ENCODE results near the gene GPR158. TPM values are rescaled to one million over a fixed set of nuclear protein-coding genes. Genes with fewer than 3 reads are reported as not detected.
A peak's percentile ranks its signal among the peaks of the same experiment; 100 is the strongest.
"Not testable (repeated sequence)": the region's sequence is repeated elsewhere in the genome, so short reads cannot be mapped to it uniquely, and the experiment has no call there.

The GPR158 gene
- total RNA-seq, 1 experiment from 2014 or later: not detected

DNA sequence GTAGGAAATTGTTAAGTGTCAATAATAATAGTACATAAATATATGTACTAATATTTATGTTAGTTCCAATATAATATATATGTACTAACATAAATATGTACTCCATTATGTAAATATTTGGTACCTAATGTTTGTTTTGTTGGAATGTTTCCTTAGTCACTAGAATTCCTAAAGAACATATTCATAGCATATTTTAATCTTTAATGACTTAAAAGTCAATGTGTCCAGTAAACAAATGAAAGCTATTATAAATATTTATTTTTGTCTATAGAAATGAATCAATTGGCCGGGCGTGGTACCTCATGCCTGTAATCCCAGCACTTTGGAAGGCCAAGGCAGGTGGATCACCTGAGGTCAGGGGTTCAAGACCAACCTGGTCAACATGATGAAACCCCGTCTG is 153.6 kb downstream of the GPR158 start:
- H3K4me2 ChIP-seq (ENCODE audit: low read length): no peak overlapping the region
- H3K27ac ChIP-seq (ENCODE audit: low read length): no peak overlapping the region
- no peaks in the 10 kb centered on the region for H3K27me3 ChIP-seq (ENCODE audit: low read length)
- H3K79me2 ChIP-seq (ENCODE audit: low read length): no peaks in the 10 kb centered on the region
- TF ChIP-seq, protein P1, sequence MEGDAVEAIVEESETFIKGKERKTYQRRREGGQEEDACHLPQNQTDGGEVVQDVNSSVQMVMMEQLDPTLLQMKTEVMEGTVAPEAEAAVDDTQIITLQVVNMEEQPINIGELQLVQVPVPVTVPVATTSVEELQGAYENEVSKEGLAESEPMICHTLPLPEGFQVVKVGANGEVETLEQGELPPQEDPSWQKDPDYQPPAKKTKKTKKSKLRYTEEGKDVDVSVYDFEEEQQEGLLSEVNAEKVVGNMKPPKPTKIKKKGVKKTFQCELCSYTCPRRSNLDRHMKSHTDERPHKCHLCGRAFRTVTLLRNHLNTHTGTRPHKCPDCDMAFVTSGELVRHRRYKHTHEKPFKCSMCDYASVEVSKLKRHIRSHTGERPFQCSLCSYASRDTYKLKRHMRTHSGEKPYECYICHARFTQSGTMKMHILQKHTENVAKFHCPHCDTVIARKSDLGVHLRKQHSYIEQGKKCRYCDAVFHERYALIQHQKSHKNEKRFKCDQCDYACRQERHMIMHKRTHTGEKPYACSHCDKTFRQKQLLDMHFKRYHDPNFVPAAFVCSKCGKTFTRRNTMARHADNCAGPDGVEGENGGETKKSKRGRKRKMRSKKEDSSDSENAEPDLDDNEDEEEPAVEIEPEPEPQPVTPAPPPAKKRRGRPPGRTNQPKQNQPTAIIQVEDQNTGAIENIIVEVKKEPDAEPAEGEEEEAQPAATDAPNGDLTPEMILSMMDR (conservative IDR thresholded peaks at IDR 0.05; ENCODE audit: low read depth, low read length): no peak
- TF ChIP-seq EZH2phosphoT487 (IDR thresholded peaks at IDR 0.05; ENCODE audit: borderline replicate concordance, low read length) (no peak), EZH2 (IDR thresholded peaks at IDR 0.05; ENCODE audit: low read length, unreplicated experiment) (no peak)
- H3K9ac ChIP-seq (ENCODE audit: low read length): no peak overlapping the region
- H3K9me2 ChIP-seq (replicated peaks; ENCODE audit: low read length): no peaks in the 10 kb centered on the region
- no peaks in the 10 kb centered on the region for H3F3A ChIP-seq (ENCODE audit: low read length, unreplicated experiment)
- ChIA-PET POLR2A (ENCODE audit: unreplicated experiment) (no interaction called here), CTCF (no interaction called here)
- no peak overlapping the region for H2AFZ ChIP-seq (ENCODE audit: low read length)
- H3K36me3 ChIP-seq (ENCODE audit: low read depth, low read length): no peaks in the 10 kb centered on the region
- no TSS peak for BruUV-seq (replicated peaks)
- H3K4me1 ChIP-seq (ENCODE audit: insufficient read depth, low read length): no peaks in the 10 kb centered on the region
- no peaks in the 10 kb centered on the region for H4K20me1 ChIP-seq (ENCODE audit: low read length)
- H3K4me3 ChIP-seq (ENCODE audit: low read length): no peak overlapping the region
- H3K9me3 ChIP-seq (ENCODE audit: low read length): no peaks in the 10 kb centered on the region
- intact Hi-C loops (cut with micrococcal nuclease): no loop called here
- no peak for ATAC-seq
- DNase-seq: peak; percentile 9

DNA sequence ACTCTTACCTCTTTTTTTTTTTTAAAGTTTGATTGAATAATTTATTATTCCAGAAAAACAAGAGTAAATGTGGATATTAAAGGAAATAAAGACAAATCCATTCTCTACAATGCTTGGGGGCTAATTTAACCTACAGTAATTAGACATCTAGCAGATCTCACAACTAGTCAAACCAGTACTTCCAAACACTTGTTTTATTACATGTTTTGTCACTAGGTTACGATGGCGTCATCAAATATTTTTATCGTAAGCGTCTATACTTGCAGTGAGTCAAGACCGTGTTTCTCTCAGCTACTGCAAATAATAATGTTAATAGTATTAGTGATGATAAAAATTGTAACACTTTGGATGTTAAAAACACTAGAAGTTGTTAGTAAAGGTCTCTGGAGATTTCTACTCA is 154.8 kb downstream of the GPR158 start:
- CTCF ChIA-PET; H2AFZ ChIP-seq (ENCODE audit: low read length); H3K27me3 ChIP-seq (ENCODE audit: low read length); DNase-seq; H3K4me3 ChIP-seq (ENCODE audit: low read length); H3K27ac ChIP-seq (ENCODE audit: low read length); POLR2A ChIA-PET (ENCODE audit: unreplicated experiment); H3K4me2 ChIP-seq (ENCODE audit: low read length); BruUV-seq (replicated peaks); H4K20me1 ChIP-seq (ENCODE audit: low read length); H3K36me3 ChIP-seq (ENCODE audit: low read depth, low read length); H3F3A ChIP-seq (ENCODE audit: low read length, unreplicated experiment); intact Hi-C loops (cut with micrococcal nuclease); H3K9ac ChIP-seq (ENCODE audit: low read length); H3K9me2 ChIP-seq (replicated peaks; ENCODE audit: low read length); ATAC-seq; H3K9me3 ChIP-seq (ENCODE audit: low read length); H3K4me1 ChIP-seq (ENCODE audit: insufficient read depth, low read length); H3K79me2 ChIP-seq (ENCODE audit: low read length): not testable (repeated sequence)

DNA sequence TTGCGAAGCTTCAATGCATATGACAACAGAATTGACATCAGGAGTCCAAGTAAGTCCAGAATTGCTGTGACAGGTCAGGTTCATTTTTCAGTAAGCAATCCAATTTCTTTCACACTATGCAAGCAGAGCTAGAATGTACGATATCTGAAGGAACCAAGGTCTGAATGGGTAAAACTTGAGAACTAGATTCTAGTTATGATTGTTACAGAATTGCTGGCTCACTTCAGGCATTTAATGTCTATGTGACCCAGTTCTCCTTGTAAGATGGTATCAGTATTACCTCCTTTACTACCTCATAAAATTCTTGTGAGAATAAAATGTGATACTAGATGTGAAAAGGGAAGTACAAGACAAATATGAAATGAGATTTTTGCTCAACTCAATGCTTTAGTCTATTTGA is 159.6 kb downstream of the GPR158 start:
- ChIA-PET CTCF (no interaction called here), POLR2A (ENCODE audit: unreplicated experiment) (no interaction called here)
- H3K4me2 ChIP-seq (ENCODE audit: low read length): no peak overlapping the region
- no TSS peak for BruUV-seq (replicated peaks)
- no peaks in the 10 kb centered on the region for H3K4me1 ChIP-seq (ENCODE audit: insufficient read depth, low read length)
- intact Hi-C loops (cut with micrococcal nuclease): no loop called here
- H3K79me2 ChIP-seq (ENCODE audit: low read length): no peaks in the 10 kb centered on the region
- H3F3A ChIP-seq (ENCODE audit: low read length, unreplicated experiment): no peaks in the 10 kb centered on the region
- no peak overlapping the region for H3K4me3 ChIP-seq (ENCODE audit: low read length)
- no peaks in the 10 kb centered on the region for H3K9me3 ChIP-seq (ENCODE audit: low read length)
- no peak overlapping the region for H3K27ac ChIP-seq (ENCODE audit: low read length)
- H2AFZ ChIP-seq (ENCODE audit: low read length): no peak overlapping the region
- no peaks in the 10 kb centered on the region for H4K20me1 ChIP-seq (ENCODE audit: low read length)
- H3K27me3 ChIP-seq (ENCODE audit: low read length): no peaks in the 10 kb centered on the region
- H3K9me2 ChIP-seq (replicated peaks; ENCODE audit: low read length): no peaks in the 10 kb centered on the region
- TF ChIP-seq EZH2phosphoT487 (IDR thresholded peaks at IDR 0.05; ENCODE audit: borderline replicate concordance, low read length) (no peak), EZH2 (IDR thresholded peaks at IDR 0.05; ENCODE audit: low read length, unreplicated experiment) (no peak)
- ATAC-seq (no peak), DNase-seq (no peak)
- H3K36me3 ChIP-seq (ENCODE audit: low read depth, low read length): no peaks in the 10 kb centered on the region
- H3K9ac ChIP-seq (ENCODE audit: low read length): no peak overlapping the region

DNA sequence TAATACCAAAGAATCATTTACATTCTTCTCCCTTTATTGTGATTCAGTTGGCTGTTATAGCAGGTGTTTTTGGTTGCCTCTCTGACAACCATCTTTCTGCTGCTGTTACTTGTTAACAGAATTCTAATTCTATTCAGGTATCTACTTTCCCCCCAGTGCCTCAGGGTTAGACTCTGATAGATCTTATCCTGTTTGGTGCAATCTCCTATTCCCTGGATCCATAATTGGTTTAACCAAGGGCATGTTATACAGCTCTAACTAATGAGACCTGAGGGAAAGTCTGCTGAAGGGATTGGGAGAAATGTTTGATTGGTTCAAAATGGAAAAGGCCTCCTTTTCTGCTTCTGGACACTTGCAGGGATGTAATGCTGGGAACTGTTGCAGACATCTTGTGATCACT is 161.5 kb downstream of the GPR158 start:
- CTCF ChIA-PET: no interaction called here
- TF ChIP-seq, protein P1 (conservative IDR thresholded peaks at IDR 0.05; ENCODE audit: low read depth, low read length): no peak
- TF ChIP-seq EZH2 (IDR thresholded peaks at IDR 0.05; ENCODE audit: low read length, unreplicated experiment): no peak
- TF ChIP-seq EZH2phosphoT487 (IDR thresholded peaks at IDR 0.05; ENCODE audit: borderline replicate concordance, low read length): no peak

More for the DNA sequence above, 161.5 kb downstream of the GPR158 start:
- Histone ChIP-seq H3K4me3 (ENCODE audit: low read length) (no peak overlapping the region), H2AFZ (ENCODE audit: low read length) (no peak overlapping the region), H4K20me1 (ENCODE audit: low read length) (no peaks in the 10 kb centered on the region), H3K9me2 (replicated peaks; ENCODE audit: low read length) (no peaks in the 10 kb centered on the region), H3K9ac (ENCODE audit: low read length) (no peak overlapping the region), H3K79me2 (ENCODE audit: low read length) (no peaks in the 10 kb centered on the region), H3K9me3 (ENCODE audit: low read length) (no peaks in the 10 kb centered on the region), H3F3A (ENCODE audit: low read length, unreplicated experiment) (no peaks in the 10 kb centered on the region), H3K4me1 (ENCODE audit: insufficient read depth, low read length) (no peaks in the 10 kb centered on the region), H3K36me3 (ENCODE audit: low read depth, low read length) (no peaks in the 10 kb centered on the region), H3K27ac (ENCODE audit: low read length) (no peak overlapping the region), H3K27me3 (ENCODE audit: low read length) (no peaks in the 10 kb centered on the region), H3K4me2 (ENCODE audit: low read length) (no peak overlapping the region)
- POLR2A ChIA-PET (ENCODE audit: unreplicated experiment): no interaction called here
- ATAC-seq (no peak), DNase-seq (no peak)
- BruUV-seq (replicated peaks): no TSS peak
- intact Hi-C loops (cut with micrococcal nuclease): no loop called here

Data from PC-3 (cell line).